HCT116 (cell line): Measurements from ENCODE around the gene CAMKMT. TPM values are rescaled to one million over a fixed set of nuclear protein-coding genes. Genes with fewer than 3 reads are reported as not detected.

Experiments
- ATAC-seq: fragments of 200-7000 bp; cut with Tn5 transposase; 2 replicates; pipeline ENCODE4 v1.9.1; 2020; ENCODE audit warnings: mild to moderate bottlenecking, moderate library complexity
- BruUV-seq: library from RNA; stranded (reverse); fragments of 400-500 nt; replicated peaks from 2 replicates; lab custom pipeline; 2021; lab: Mats Ljungman, UMichigan
- CTCF ChIA-PET: fragments of 300-600 bp; sonication (Branson Sonifier 250); formaldehyde crosslinking; loops from one replicate; lab custom pipeline; 2021; ENCODE audit warnings: antibody characterized with exemption; lab: Charles Lee
- POLR2A ChIA-PET: fragments of 300-600, 350-600 bp; sonication (Branson Sonifier 250); formaldehyde crosslinking; loops from one replicate; lab custom pipeline; 2021; ENCODE audit warnings: antibody characterized with exemption; lab: Charles Lee
- RAD21 ChIA-PET, 2 experiments: fragments of 300-600 bp; sonication (Branson Sonifier 250); formaldehyde crosslinking; loops; one replicate each; lab custom pipeline; 2023; ENCODE audit warnings: low total read pairs in 2 of 2; ENCODE audit not compliant: uncharacterized antibody in 2 of 2, unreplicated experiment in 2 of 2, low non-redundant PET in 1 of 2; lab: Charles Lee
- DNase-seq: peaks from one replicate; pipeline ENCODE4 v3.0.0-alpha.2; 2010; ENCODE audit warnings: low read depth, low spot score
- H2AFZ ChIP-seq: fragments of 200-600 bp; shearing (Covaris generic), sonication (generic); 2 replicates; pipeline ENCODE4 v1.6.1; 2017; ENCODE audit warnings: low read depth, mixed run types, mixed read lengths, antibody characterized with exemption, low read length; ENCODE audit not compliant: poor library complexity, severe bottlenecking
- H3K27ac ChIP-seq: 2 replicates; pipeline ENCODE4 v1.5.1; 2012; ENCODE audit warnings: low read depth, low read length
- H3K27me3 ChIP-seq: fragments of 200-600 bp; sonication (generic); 2 replicates; pipeline ENCODE4 v1.6.1; 2016; ENCODE audit warnings: mixed run types, low read length, mixed read lengths; ENCODE audit not compliant: insufficient read depth
- H3K36me3 ChIP-seq, 2 experiments: fragments of 200-500 bp in 1 of 2; fragments of 200-600 bp in 1 of 2; sonication (Bioruptor generic) in 1 of 2; sonication (generic) in 1 of 2; 2 replicates each; pipeline versions ENCODE4 v1.5.1 to v1.6.1; 2014 to 2016; ENCODE audit warnings: low read length in 2 of 2, inconsistent platforms in 1 of 2, mixed read lengths in 1 of 2, mixed run types in 1 of 2; ENCODE audit not compliant: insufficient read depth in 2 of 2, control insufficient read depth in 1 of 2
- H3K4me1 ChIP-seq, 2 experiments: fragments of 200-600 bp in 1 of 2; sonication (generic) in 1 of 2; 2 replicates each; pipeline versions ENCODE4 v1.5.1 to v1.6.1; 2012 to 2017; ENCODE audit warnings: low read length in 2 of 2, inconsistent platforms in 1 of 2, mild to moderate bottlenecking in 1 of 2, mixed read lengths in 1 of 2, mixed run types in 1 of 2, moderate library complexity in 1 of 2; ENCODE audit not compliant: insufficient read depth in 2 of 2, control insufficient read depth in 1 of 2
- H3K4me2 ChIP-seq: fragments of 200-600 bp; sonication (generic); 2 replicates; pipeline ENCODE4 v1.6.1; 2017; ENCODE audit warnings: mixed run types, low read length, mixed read lengths
- H3K4me3 ChIP-seq, 2 experiments: fragments of 200-600 bp in 1 of 2; sonication (generic) in 1 of 2; replicated peaks in 1 of 2; 2 replicates each; pipeline ENCODE4 v1.5.1; 2011 to 2016; ENCODE audit warnings: low read length in 2 of 2, control low read depth in 1 of 2, low read depth in 1 of 2, mild to moderate bottlenecking in 1 of 2, mixed read lengths in 1 of 2, mixed run types in 1 of 2
- H3K79me2 ChIP-seq: fragments of 200-600 bp; sonication (generic); 2 replicates; pipeline ENCODE4 v1.6.1; 2017; ENCODE audit warnings: mild to moderate bottlenecking, mixed run types, low read length, moderate library complexity, mixed read lengths; ENCODE audit not compliant: insufficient read depth
- H3K9ac ChIP-seq: fragments of 200-600 bp; sonication (generic); 2 replicates; pipeline ENCODE4 v1.6.1; 2016; ENCODE audit warnings: low read length, mixed read lengths
- H3K9me2 ChIP-seq: fragments of 200-600 bp; sonication (generic), shearing (Covaris generic); 2 replicates; pipeline ENCODE4 v1.6.1; 2017; ENCODE audit warnings: mixed run types, mild to moderate bottlenecking, moderate library complexity; ENCODE audit not compliant: insufficient read depth
- H3K9me3 ChIP-seq, 2 experiments: fragments of 200-500 bp in 1 of 2; fragments of 200-600 bp in 1 of 2; sonication (Bioruptor generic) in 1 of 2; sonication (generic) in 1 of 2; 2 replicates each; pipeline ENCODE4 v1.6.1; 2014 to 2017; ENCODE audit warnings: low read length in 2 of 2, mixed read lengths in 2 of 2, inconsistent platforms in 1 of 2, low read depth in 1 of 2, mild to moderate bottlenecking in 1 of 2, mixed run types in 1 of 2, moderate library complexity in 1 of 2; ENCODE audit not compliant: control insufficient read depth in 1 of 2, insufficient read depth in 1 of 2
- H4K20me1 ChIP-seq: fragments of 200-600 bp; sonication (generic), shearing (Covaris generic); 2 replicates; pipeline ENCODE4 v1.6.1; 2017; ENCODE audit warnings: mixed run types, mild to moderate bottlenecking, moderate library complexity; ENCODE audit not compliant: insufficient read depth
- CBX3 ChIP-seq: IDR thresholded peaks from 2 replicates; pipeline ENCODE4 v1.6.1; 2012; ENCODE audit warnings: low read depth
- EGR1 ChIP-seq: IDR thresholded peaks from 2 replicates; pipeline ENCODE4 v1.6.1; 2012; ENCODE audit warnings: low read depth
- EZH2 ChIP-seq: fragments of 200-600 bp; sonication (generic); IDR thresholded peaks from 2 replicates; pipeline ENCODE4 v1.6.1; 2017; ENCODE audit warnings: antibody characterized with exemption, mixed run types
- JUND ChIP-seq: IDR thresholded peaks from 2 replicates; pipeline ENCODE4 v1.6.1; 2012
- MAX ChIP-seq: IDR thresholded peaks from 2 replicates; pipeline ENCODE4 v1.6.1; 2012
- YY1 ChIP-seq: IDR thresholded peaks from 2 replicates; pipeline ENCODE4 v1.6.1; 2011; ENCODE audit warnings: low read length, low read depth, moderate library complexity, mild to moderate bottlenecking; ENCODE audit not compliant: insufficient replicate concordance; ENCODE audit errors: extremely low read depth
- intact Hi-C: fragments of 100-400 bp; cut with micrococcal nuclease; formaldehyde crosslinking; loops from 2 replicates; pipeline ENCODE4 v1.10.0; 2022
- total RNA-seq: library from RNA; stranded (reverse); gene quantifications from one replicate; pipeline ENCODE4 v1.2.1, GENCODE V29; 2021; ENCODE audit not compliant: unreplicated experiment
- TF ChIP-seq, protein P1 (sequence below): IDR thresholded peaks from 2 replicates; pipeline ENCODE4 v1.6.1; 2012; ENCODE audit warnings: low read depth

CAMKMT gene
- total RNA-seq, 1 experiment from 2014 or later, result 10.6 TPM

DNA sequence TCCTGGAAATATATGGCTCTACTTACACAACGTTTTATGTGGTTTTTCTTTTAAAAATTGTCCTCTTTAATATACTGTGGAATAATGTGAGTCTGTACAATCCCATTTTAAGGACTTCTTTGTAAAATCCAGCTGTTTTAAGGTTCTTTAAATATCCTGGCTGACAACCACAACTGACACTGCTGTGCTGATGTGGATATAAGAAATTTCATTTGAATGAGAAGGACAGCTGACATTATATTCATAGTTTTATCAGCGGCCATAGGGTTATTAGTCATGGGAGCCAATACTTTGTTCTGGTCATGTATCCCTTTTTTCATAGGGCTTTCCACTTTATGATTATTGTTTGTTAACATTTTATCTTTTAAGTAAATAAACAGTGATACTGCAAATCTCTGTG lies 169.5 kb downstream of the CAMKMT start:
- TF ChIP-seq EZH2 (no peak), JUND (no peak), YY1 (no peak), MAX (no peak), EGR1 (no peak), CBX3 (no peak)
- TF ChIP-seq, protein P1, sequence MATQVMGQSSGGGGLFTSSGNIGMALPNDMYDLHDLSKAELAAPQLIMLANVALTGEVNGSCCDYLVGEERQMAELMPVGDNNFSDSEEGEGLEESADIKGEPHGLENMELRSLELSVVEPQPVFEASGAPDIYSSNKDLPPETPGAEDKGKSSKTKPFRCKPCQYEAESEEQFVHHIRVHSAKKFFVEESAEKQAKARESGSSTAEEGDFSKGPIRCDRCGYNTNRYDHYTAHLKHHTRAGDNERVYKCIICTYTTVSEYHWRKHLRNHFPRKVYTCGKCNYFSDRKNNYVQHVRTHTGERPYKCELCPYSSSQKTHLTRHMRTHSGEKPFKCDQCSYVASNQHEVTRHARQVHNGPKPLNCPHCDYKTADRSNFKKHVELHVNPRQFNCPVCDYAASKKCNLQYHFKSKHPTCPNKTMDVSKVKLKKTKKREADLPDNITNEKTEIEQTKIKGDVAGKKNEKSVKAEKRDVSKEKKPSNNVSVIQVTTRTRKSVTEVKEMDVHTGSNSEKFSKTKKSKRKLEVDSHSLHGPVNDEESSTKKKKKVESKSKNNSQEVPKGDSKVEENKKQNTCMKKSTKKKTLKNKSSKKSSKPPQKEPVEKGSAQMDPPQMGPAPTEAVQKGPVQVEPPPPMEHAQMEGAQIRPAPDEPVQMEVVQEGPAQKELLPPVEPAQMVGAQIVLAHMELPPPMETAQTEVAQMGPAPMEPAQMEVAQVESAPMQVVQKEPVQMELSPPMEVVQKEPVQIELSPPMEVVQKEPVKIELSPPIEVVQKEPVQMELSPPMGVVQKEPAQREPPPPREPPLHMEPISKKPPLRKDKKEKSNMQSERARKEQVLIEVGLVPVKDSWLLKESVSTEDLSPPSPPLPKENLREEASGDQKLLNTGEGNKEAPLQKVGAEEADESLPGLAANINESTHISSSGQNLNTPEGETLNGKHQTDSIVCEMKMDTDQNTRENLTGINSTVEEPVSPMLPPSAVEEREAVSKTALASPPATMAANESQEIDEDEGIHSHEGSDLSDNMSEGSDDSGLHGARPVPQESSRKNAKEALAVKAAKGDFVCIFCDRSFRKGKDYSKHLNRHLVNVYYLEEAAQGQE, result no peak
- POLR2A ChIA-PET, result no interaction called here
- Histone ChIP-seq H2AFZ (no peak overlapping the region), H4K20me1 (no peaks in the 10 kb centered on the region), H3K36me3 (no peaks in the 10 kb centered on the region), H3K4me1 (0 out of 4 replicates have a peak, but pooled peaks cover 0 to 2% of the 10 kb centered on the region in 2 experiments), H3K9ac (no peak overlapping the region), H3K4me2 (no peak overlapping the region), H3K9me2 (no peaks in the 10 kb centered on the region), H3K4me3 (no peak overlapping the region), H3K79me2 (no peaks in the 10 kb centered on the region), H3K27ac (no peak overlapping the region), H3K9me3 (no peaks in the 10 kb centered on the region), H3K27me3 (no peaks in the 10 kb centered on the region)
- intact Hi-C loops, result no loop called here
- BruUV-seq, result no TSS peak
- CTCF ChIA-PET, result no interaction called here
- no peak for DNase-seq
- RAD21 ChIA-PET, result no interaction called here
- no peak for ATAC-seq
